ENCODE measurements around the gene THAP7. TPM values are rescaled to one million over a fixed set of nuclear protein-coding genes. Genes with fewer than 3 reads are reported as not detected.

THAP7 gene
- total RNA-seq, 1 experiment from 2014 or later, result 24.9 TPM

- POLR2A ChIA-PET, result no interaction called here
- no peak for DNase-seq (ENCODE audit: unreplicated experiment)
- BruUV-seq (replicated peaks), result no TSS peak
- no peak overlapping the region for H3K27ac Mint-ChIP-seq (ENCODE audit: low read depth, unreplicated experiment)
- H3K9me3 Mint-ChIP-seq (ENCODE audit: unreplicated experiment), result no peaks in the 10 kb centered on the region
- peaks cover 18% of the 10 kb centered on the region for H3K36me3 Mint-ChIP-seq (ENCODE audit: insufficient read depth, unreplicated experiment)
- H3K4me3 Mint-ChIP-seq (ENCODE audit: unreplicated experiment), result no peak overlapping the region
- H3K4me1 Mint-ChIP-seq (ENCODE audit: insufficient read depth, unreplicated experiment), result peaks cover 5% of the 10 kb centered on the region
- TF ChIP-seq, protein P1, sequence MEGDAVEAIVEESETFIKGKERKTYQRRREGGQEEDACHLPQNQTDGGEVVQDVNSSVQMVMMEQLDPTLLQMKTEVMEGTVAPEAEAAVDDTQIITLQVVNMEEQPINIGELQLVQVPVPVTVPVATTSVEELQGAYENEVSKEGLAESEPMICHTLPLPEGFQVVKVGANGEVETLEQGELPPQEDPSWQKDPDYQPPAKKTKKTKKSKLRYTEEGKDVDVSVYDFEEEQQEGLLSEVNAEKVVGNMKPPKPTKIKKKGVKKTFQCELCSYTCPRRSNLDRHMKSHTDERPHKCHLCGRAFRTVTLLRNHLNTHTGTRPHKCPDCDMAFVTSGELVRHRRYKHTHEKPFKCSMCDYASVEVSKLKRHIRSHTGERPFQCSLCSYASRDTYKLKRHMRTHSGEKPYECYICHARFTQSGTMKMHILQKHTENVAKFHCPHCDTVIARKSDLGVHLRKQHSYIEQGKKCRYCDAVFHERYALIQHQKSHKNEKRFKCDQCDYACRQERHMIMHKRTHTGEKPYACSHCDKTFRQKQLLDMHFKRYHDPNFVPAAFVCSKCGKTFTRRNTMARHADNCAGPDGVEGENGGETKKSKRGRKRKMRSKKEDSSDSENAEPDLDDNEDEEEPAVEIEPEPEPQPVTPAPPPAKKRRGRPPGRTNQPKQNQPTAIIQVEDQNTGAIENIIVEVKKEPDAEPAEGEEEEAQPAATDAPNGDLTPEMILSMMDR (IDR thresholded peaks at IDR 0.05; ENCODE audit: unreplicated experiment), result no peak
- intact Hi-C loops (cut with micrococcal nuclease), result no loop called here
- no peaks in the 10 kb centered on the region for H3K27me3 Mint-ChIP-seq (ENCODE audit: insufficient read depth, unreplicated experiment)
- CTCF ChIA-PET, result no interaction called here
These were observed 13.2 kb downstream of the THAP7 start for GRCh38 chr22:20988573-20989322.

- Mint-ChIP-seq H3K27ac (ENCODE audit: low read depth, unreplicated experiment) (no peak overlapping the region), H3K27me3 (ENCODE audit: insufficient read depth, unreplicated experiment) (no peaks in the 10 kb centered on the region), H3K4me1 (ENCODE audit: insufficient read depth, unreplicated experiment) (peaks cover 8% of the 10 kb centered on the region), H3K36me3 (ENCODE audit: insufficient read depth, unreplicated experiment) (peaks cover 18% of the 10 kb centered on the region), H3K4me3 (ENCODE audit: unreplicated experiment) (no peak overlapping the region), H3K9me3 (ENCODE audit: unreplicated experiment) (no peaks in the 10 kb centered on the region)
- intact Hi-C loops (cut with micrococcal nuclease), result no loop called here
- TF ChIP-seq, protein P1 (IDR thresholded peaks at IDR 0.05; ENCODE audit: unreplicated experiment), result no peak
- POLR2A ChIA-PET, result no interaction called here
- BruUV-seq (replicated peaks), result no TSS peak
- CTCF ChIA-PET, result interaction anchor here (0.6 kb wide), 1 partner anchor 109 kb away, joined by 3 read pairs; no protein-coding TSS in a partner anchor
- DNase-seq (ENCODE audit: unreplicated experiment), result no peak
These were observed 14.5 kb downstream of the THAP7 start for GRCh38 chr22:20987375-20987774.

GRCh38 chr22:20986365-20986764 is 15.6 kb downstream of the THAP7 start:
- CTCF ChIA-PET, result no interaction called here
- no peak overlapping the region for H3K27ac Mint-ChIP-seq (ENCODE audit: low read depth, unreplicated experiment)
- no peaks in the 10 kb centered on the region for H3K9me3 Mint-ChIP-seq (ENCODE audit: unreplicated experiment)
- no peak overlapping the region for H3K4me3 Mint-ChIP-seq (ENCODE audit: unreplicated experiment)
- peaks cover 18% of the 10 kb centered on the region for H3K36me3 Mint-ChIP-seq (ENCODE audit: insufficient read depth, unreplicated experiment)
- BruUV-seq (replicated peaks), result TSS peak; percentile 5
- DNase-seq (ENCODE audit: unreplicated experiment), result no peak
- intact Hi-C loops (cut with micrococcal nuclease), result no loop called here
- TF ChIP-seq, protein P1 (IDR thresholded peaks at IDR 0.05; ENCODE audit: unreplicated experiment), result no peak
- no peaks in the 10 kb centered on the region for H3K27me3 Mint-ChIP-seq (ENCODE audit: insufficient read depth, unreplicated experiment)
- POLR2A ChIA-PET, result no interaction called here
- H3K4me1 Mint-ChIP-seq (ENCODE audit: insufficient read depth, unreplicated experiment), result peaks cover 8% of the 10 kb centered on the region

- DNase-seq (ENCODE audit: unreplicated experiment), result no peak
- peaks cover 18% of the 10 kb centered on the region for H3K36me3 Mint-ChIP-seq (ENCODE audit: insufficient read depth, unreplicated experiment)
- no peak overlapping the region for H3K4me3 Mint-ChIP-seq (ENCODE audit: unreplicated experiment)
- no TSS peak for BruUV-seq (replicated peaks)
- no peak overlapping the region for H3K27ac Mint-ChIP-seq (ENCODE audit: low read depth, unreplicated experiment)
- intact Hi-C loops (cut with micrococcal nuclease), result no loop called here
- TF ChIP-seq, protein P1 (IDR thresholded peaks at IDR 0.05; ENCODE audit: unreplicated experiment), result no peak
- peaks cover 8% of the 10 kb centered on the region for H3K4me1 Mint-ChIP-seq (ENCODE audit: insufficient read depth, unreplicated experiment)
- H3K27me3 Mint-ChIP-seq (ENCODE audit: insufficient read depth, unreplicated experiment), result no peaks in the 10 kb centered on the region
- ChIA-PET CTCF (interaction anchor here (0.6 kb wide), 1 partner anchor 117 kb away, joined by 3 read pairs; no protein-coding TSS in a partner anchor), POLR2A (no interaction called here)
- H3K9me3 Mint-ChIP-seq (ENCODE audit: unreplicated experiment), result no peaks in the 10 kb centered on the region
These were observed 16.2 kb downstream of the THAP7 start for GRCh38 chr22:20985720-20986119.
